Measurements from ENCODE around the gene API5. TPM values are rescaled to one million over a fixed set of nuclear protein-coding genes. Genes with fewer than 3 reads are reported as not detected.

The API5 gene
- total RNA-seq, 1 experiment from 2014 or later: 122 TPM

- Histone ChIP-seq H3K27ac (ENCODE audit: low read depth, low read length) (no peak overlapping the region), H3K9me2 (ENCODE audit: insufficient read depth) (no peaks in the 10 kb centered on the region), H3K4me2 (ENCODE audit: low read length) (no peak overlapping the region), H3K9me3 (ENCODE audit: control insufficient read depth in 1 of 2, insufficient read depth in 1 of 2, low read depth in 1 of 2, low read length in 2 of 2) (no peaks in the 10 kb centered on the region), H4K20me1 (ENCODE audit: insufficient read depth) (no peaks in the 10 kb centered on the region), H3K79me2 (ENCODE audit: insufficient read depth, low read length) (no peaks in the 10 kb centered on the region), H3K4me1 (ENCODE audit: control insufficient read depth in 1 of 2, insufficient read depth in 2 of 2, low read length in 2 of 2) (no peaks in the 10 kb centered on the region), H3K4me3 (replicated peaks in 1 of 2; ENCODE audit: low read depth in 1 of 2, low read length in 2 of 2) (no peak overlapping the region), H3K36me3 (ENCODE audit: control insufficient read depth in 1 of 2, insufficient read depth in 2 of 2, low read length in 2 of 2) (no peaks in the 10 kb centered on the region), H3K27me3 (ENCODE audit: insufficient read depth, low read length) (peaks cover 3% of the 10 kb centered on the region; the same call in 1 of the 2 replicates), H3K9ac (ENCODE audit: low read length) (no peak overlapping the region), H2AFZ (ENCODE audit: low read depth, low read length, poor library complexity, severe bottlenecking) (no peak overlapping the region)
- CTCF ChIA-PET: interaction anchor here (1.0 kb wide), 1 partner anchor 141 kb away, joined by 3 read pairs; no protein-coding TSS in a partner anchor
- TF ChIP-seq RAD21 (IDR thresholded peaks at IDR 0.05; ENCODE audit: low read depth) (peak; percentile 60), SIN3A (IDR thresholded peaks at IDR 0.05; ENCODE audit: low read depth) (no peak), FOSL1 (IDR thresholded peaks at IDR 0.05; ENCODE audit: low read depth) (no peak), SP1 (IDR thresholded peaks at IDR 0.05; ENCODE audit: low read depth) (no peak)
- TF ChIP-seq, protein P1, sequence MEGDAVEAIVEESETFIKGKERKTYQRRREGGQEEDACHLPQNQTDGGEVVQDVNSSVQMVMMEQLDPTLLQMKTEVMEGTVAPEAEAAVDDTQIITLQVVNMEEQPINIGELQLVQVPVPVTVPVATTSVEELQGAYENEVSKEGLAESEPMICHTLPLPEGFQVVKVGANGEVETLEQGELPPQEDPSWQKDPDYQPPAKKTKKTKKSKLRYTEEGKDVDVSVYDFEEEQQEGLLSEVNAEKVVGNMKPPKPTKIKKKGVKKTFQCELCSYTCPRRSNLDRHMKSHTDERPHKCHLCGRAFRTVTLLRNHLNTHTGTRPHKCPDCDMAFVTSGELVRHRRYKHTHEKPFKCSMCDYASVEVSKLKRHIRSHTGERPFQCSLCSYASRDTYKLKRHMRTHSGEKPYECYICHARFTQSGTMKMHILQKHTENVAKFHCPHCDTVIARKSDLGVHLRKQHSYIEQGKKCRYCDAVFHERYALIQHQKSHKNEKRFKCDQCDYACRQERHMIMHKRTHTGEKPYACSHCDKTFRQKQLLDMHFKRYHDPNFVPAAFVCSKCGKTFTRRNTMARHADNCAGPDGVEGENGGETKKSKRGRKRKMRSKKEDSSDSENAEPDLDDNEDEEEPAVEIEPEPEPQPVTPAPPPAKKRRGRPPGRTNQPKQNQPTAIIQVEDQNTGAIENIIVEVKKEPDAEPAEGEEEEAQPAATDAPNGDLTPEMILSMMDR (IDR thresholded peaks at IDR 0.05 in 2 of 3, conservative IDR thresholded peaks at IDR 0.05 in 1 of 3; ENCODE audit: borderline replicate concordance in 1 of 3, insufficient read depth in 1 of 3, low read depth in 2 of 3, low read length in 2 of 3): peak in 2 of 3 experiments; percentile 46 to 54; a peak in 4 of 6 replicates
- DNase-seq (ENCODE audit: low read depth, low spot score): peak; percentile 33
- ATAC-seq: peak; percentile 87
- no TSS peak for BruUV-seq (replicated peaks)
- POLR2A ChIA-PET: no interaction called here
- RAD21 ChIA-PET (ENCODE audit: low non-redundant PET in 1 of 2, low total read pairs in 2 of 2, uncharacterized antibody in 2 of 2, unreplicated experiment in 2 of 2): no interaction called here
- intact Hi-C loops (cut with micrococcal nuclease): loop anchor here (5.0 kb wide), 1 partner anchor 506 kb away; no protein-coding TSS in a partner anchor
Observed at GRCh38 chr11:43278193-43278956, 33.4 kb upstream of the API5 start.
